ENCODE measurements around the gene FBXO27.
"Not testable (repeated sequence)": the region's sequence is repeated elsewhere in the genome, so short reads cannot be mapped to it uniquely, and the experiment has no call there.

The FBXO27 gene, protein sequence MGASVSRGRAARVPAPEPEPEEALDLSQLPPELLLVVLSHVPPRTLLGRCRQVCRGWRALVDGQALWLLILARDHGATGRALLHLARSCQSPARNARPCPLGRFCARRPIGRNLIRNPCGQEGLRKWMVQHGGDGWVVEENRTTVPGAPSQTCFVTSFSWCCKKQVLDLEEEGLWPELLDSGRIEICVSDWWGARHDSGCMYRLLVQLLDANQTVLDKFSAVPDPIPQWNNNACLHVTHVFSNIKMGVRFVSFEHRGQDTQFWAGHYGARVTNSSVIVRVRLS

DNA sequence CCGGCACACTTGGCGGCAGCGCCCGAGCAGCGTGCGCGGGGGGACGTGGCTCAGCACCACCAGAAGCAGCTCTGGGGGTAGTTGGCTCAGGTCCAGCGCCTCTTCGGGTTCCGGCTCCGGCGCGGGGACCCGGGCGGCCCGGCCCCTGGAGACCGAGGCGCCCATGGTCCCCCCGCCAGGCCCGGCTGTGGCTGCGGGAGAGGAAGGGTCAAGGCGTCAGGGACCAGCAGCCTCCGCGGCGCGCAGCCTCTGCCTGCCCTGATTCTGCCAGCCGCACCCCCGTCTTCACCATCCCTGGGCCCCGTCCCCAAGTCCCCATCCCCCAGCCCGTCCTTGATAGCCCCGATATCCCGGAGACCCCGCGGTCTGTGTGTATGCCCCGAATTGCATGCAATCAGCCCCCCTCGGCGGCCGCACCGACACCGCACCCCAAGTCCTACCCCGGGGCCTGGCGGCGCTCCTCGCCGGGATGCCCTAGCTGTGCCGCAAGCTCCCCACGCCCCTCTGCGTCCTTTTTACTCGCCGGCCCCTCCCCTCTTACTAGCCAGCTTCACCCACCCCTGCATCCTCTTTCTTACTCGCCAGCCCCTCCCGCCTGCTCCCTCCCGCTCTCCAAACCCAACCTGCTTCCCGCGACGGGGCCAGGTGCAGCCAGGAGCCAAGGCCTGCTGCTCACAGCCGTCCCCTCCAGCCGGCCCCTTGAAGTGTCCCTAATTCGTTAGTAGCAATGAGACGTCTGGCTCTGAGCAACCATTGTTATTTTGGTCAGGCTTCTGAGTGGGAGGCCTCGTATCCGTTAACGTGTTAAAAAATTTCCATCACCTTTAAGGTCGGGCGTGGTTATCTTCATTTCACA, at the start of gene FBXO27:
TSS of gene FBXO27 (minus strand) at position 487 of the 856 bp plus-strand sequence. CDS start at position 165, 322 bp downstream.
- no peak for DNase-seq

DNA sequence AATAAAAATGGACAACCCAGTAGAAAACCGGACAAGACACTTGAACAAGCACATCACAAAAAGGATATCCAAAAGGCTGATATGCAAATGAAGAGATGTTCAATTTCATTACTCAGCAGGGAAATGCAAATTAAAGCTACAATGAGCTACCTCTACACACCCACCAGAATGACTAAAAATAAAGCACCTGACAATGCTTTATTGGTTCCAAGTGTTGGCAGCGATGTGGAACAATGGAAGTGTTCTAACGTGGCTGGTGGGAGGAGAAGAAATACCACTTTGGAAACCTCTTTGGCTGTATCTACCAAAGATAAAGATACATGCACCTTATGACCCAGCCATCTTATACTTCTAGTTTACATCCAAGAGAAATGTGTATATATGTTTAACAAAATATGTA, 48.1 kb upstream of the FBXO27 start:
- no peak for DNase-seq

DNA sequence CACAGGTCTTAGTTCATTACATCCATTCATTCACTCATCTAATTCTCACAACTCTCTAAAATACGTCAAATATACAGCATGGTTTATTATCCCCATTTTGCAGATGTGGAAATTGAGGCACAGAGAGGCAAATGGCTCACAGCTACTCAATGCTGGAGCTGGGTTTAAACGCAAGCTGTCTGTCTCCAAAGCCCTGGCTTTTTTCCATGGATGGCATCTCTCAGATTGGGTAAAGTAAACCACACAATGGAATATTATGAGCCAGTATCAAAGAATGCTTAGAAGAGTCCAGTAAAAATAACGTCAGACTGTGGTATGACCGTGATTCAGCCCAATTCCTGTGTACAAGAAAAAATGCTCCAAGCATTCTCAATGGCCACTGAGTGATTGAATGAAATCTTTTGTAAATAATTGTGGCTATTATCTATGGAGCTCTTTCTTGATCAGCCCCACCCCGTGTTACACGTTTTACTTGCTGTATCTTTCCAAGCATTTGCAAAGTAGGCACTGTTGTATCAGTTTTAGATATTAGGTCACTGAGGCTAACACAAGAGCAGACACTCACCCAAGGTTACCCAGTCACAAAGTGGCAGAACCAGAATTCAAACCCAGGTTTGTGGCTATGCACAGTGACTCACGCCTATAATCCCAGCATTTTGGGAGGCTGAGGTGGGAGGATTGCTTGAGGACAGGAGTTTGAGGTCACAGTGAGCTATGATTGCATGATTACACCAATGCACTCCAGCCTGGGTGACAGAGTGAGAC, 46.3 kb upstream of the FBXO27 start:
- no peak for DNase-seq

DNA sequence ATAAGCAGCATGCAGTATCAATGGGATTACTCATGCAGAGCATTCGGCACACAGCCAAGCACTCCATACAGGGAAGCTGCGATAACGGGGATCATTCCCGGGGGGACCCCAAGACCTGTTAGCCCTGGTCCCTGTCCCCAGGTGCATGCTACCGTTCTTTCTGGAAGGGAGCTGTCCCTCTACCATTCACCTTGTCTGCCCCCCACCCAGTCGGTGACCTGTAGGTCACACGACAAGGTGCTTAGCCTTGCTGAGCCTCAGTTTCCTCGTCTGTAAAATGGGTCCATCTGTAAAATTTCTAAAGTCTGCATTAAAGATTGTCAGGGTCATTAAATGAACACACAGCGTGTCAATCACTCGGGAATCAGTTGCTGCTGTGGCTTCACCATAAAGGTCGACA, 45.0 kb upstream of the FBXO27 start:
- DNase-seq, result no peak

DNA sequence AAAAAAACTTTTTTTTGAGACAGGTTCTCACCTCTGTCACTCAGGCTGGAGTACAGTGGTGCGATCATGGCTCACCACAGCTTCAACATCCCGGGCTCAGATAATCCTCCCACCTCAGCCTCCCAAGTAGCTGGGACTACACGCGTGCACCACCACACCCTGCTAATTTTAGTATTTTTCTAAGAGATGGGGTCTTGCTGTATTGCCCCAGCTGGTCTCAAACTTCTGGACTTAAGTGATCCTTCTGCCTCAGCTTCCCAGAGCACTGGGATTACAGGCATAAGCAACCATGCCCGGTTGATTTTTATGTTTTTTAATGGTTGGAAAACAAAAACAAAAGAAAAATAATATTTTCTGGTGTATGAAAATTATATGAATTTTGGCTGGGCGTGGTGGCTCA, 42.6 kb upstream of the FBXO27 start:
- no peak for DNase-seq

DNA sequence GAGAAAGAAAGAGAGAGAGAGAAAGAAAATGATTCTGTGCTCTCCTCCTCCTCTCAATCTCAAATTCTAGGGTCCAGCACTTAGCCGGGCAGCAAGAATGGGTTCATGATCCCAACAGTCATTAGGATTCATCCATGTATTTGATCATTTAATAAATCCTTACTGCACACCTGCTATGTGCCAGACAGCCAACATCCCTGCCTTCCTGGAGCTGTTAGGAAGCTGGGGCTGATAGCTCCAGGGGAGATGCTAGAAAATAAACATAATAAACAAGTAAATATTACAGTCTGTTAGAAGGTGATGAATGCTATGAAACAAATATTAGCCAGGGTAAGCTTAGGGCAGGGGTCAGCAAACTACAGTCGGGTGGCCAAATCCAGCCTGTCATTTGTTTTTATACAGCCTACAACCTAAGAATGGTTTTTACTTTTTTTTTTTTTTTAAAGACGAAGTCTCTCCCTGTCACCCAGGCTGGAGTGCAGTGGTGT, 41.9 kb upstream of the FBXO27 start:
- no peak for DNase-seq

DNA sequence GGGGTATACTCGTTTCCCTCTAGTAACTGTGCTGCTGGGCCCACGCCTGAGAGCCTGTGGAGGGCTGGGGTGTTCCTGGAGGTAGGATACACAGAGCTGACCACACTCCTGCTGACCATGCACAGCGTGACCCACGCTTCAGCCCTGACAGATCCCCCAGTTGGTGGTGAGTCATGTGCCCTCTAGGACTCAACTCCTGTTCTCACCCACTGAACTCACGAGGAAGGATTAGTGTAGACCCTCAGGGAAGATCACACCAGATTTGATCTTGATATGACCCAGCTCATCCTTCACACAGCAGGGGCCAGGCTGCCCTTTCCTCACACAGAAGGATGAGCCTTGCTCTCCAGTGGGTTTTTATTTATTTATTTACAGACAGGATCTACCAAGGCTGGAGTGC, 38.5 kb upstream of the FBXO27 start:
- DNase-seq, result no peak

DNA sequence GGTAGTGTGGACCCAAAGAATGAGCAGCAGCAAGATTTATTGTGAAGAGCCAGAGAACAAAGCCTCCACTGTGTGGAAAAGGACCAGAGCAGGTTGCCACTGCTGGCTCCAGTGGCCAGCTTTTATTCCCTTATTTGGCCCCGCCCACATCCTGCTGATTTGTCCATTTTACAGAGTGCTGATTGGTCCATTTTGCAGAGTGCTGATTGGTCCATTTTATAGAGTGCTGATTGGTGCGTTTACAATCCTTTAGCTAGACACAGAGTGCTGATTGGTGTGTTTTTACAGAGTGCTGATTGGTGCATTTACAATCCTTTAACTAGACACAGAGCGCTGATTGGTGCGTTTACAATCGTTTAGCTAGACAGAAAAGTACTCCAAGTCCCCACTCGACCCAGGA, 35.9 kb upstream of the FBXO27 start:
- not testable (repeated sequence) for DNase-seq

DNA sequence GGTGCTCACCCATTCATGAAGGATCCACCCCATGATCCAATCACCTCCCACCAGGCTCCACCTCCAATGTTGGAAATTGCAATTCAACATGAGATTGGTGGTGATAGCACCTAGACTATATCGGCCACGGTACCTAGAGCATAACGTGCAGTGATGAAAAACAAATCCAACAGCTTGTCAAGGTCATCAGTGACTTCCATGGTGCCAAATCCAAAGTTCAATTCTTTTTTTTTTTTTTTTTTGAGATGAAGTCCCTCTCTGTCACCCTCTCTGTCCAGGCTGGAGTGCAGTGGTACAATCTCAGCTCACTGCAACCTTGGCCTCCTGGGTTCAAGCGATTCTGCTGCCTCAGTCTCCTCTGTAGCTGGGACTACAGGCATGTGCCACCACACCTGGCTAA, 34.8 kb upstream of the FBXO27 start:
- DNase-seq, result no peak

DNA sequence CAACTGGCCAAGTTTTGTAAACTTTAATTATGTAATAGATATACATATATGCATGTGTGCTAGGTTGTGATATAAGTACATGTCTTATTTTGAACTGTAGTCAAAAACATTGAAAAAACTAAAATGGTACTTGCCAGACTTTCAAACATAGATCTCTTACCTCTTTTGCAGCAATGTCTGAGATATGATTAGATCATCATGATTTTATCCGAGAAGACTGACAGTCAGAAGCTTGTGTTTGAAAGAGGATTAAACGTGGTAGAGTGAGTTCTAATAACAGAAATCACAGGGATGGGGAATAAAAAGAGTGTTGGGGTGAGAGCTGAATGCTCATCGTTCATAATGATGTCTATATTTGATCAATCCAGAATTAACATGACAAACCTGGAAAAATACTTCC, 33.6 kb upstream of the FBXO27 start:
- no peak for DNase-seq

DNA sequence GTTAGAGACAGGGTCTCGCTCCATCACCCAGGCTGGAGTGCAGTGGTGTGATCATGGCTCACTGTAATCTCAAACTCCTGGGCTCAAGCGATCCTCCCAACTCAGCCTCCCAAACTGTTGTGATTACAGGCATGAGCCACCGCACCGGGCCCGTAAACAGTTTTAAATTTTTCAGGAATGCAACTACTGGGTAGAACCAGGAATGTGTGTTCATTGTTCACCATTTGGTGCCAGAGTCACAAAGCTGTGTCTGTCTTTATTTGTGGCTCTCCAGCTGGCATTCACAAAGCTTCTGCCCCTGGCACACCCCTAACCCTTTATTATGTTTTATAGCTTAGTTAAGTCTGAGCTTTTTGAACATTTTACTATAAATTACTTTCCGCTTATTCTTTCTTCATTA, 32.1 kb upstream of the FBXO27 start:
- DNase-seq, result no peak

DNA sequence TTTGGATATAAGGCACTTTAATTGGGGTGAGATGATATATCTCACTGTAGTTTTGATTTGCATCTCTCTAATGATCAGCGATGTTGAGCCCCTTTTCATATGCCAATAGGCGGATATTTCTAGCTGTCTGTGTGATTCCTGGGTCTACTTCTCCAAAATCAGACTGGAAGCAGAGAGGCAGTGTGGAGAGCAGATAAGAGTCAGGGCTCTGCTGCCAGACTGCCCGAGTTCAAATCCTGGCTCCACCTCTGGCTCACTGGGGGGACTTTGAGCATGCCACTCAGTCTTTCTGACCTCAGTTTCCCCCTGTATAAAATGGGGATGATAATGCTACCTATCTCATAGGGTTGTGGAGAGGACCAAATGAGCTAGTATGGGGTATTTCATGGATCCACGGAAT, 27.8 kb upstream of the FBXO27 start:
- no peak for DNase-seq

DNA sequence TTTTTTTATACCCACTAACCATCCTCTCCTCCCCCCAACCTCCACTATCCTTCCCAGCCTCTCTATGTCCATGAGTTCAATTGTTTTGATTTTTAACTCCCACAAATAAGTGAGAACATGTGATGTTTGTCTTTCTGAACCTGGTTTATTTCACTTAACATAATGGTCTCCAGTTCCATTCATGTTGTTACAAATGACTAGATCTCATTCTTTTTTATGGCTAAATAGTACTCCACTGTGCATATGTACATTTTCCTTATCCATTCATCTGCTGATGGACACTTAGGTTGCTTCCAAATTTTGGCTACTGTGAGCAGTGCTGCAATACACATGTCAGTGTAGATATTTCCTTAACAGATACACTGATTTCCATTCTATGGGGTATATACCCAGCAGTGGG, 27.0 kb upstream of the FBXO27 start:
- DNase-seq, result no peak

DNA sequence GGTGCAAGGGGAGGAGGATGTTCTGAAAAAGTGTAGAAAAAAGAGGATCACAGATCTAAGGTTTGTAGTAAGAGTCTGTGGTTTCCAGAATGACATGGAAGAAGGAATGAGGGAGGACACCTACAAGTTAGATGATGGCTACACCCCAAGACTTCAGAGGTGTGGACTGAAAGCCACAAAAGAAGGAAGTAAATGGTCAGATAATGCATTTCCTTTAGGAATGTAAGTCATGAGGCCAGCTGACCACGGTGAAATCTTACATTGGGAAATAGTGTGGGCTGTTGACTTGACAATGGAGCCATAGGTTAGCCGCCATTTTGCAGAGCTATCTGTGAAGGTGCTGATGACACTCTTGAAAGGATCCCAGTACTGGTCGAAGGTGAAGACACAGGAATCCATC, 25.3 kb upstream of the FBXO27 start:
- no peak for DNase-seq

DNA sequence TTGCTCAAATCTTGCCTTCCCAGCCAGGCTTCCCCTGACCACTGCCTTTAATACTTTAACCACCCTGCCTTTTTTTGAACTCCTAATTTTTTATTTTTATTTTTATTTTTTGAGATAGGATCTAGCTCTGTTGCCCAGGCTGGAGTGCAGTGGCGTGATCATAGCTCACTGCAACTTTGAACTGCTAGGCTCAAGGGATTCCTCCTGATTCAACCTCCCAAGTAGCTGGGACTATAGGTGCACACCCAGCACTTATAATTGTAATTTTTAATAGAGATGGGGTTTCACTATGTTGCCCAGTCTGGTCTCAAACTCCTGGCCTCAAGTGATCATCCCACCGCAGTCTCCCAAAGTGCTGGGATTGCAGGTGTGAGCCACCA, 21.7 kb upstream of the FBXO27 start:
- DNase-seq, result no peak

DNA sequence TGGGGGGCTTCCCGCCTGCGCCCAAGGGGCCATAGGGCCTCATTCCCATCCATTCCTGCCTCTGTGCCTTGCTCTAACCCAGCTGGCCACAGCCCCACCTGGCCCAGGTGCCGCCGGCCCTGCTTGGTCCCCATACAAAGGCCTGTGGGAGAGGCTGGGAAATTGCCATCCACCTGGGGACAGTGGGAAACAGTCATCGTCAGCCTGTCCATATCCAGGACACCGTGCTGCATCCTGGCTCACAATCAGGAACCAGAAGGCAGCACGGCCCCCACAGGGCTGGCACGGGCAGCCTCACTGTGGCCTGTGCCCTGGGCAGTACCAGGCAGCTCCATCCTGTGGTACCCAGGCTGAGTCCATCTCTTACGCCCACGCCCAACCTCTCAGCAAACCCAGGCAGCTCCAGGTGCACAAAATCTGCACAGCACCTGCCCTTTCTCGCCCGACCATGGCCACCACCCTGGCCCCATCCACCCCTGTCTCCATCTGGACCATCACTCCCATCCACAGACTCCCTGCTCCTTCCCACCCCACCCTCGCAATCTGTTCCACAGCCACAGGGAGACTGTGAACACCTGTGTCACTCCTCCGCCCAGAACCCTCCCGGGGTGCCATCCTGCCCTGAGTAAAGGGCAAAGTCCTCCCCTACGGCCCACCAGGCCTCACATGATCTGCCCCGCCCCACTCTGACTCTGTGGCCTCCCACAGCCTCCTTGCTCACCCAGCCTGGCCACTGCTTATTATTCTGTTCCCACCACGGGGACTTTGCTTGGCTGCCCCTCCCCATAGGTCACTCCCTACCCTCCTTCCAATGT, 21.1 kb upstream of the FBXO27 start:
- no peak for DNase-seq

DNA sequence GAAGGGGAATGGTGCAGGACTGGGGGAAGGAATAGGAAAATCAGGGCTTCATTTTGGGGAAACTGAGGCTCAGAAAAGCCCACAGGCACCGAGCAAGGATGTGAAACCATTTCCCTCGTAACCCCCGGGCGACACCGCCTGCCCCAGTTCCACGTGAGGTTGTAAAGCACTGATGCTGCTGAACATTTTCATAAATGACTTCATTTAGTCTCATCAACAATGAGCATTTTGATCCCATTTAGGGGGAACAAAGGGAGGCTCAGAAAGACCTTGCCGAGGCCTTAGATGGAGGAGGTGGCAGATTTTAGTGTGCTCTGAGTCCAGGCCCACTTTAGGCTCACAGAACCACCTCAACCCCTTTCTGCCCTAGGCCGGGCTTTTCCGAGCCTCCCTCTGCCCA, 20.5 kb upstream of the FBXO27 start:
- no peak for DNase-seq

DNA sequence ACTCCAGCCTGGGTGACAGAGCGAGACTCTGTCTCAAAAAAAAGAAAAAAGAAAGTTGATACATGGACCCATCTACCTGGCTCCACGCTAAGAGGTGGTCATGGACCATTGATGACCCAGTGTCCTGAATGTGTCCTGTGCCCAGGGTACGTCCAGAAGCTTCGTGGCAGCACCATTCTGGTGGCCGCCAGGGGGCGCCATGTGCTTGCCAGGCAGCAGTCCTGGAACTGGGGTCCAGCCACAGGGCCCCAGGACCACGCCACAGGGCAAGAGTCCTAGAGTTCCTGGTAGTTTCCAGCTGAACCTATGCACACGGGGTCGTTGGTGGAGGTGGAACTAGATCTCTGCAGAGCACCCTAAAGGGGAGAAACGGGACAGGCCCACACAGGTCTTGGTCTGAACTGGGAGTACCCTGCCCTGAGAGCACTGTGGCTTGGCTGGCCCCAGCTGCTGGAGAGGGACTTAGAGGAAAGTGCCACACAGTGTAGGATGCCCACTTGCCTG, 19.9 kb upstream of the FBXO27 start:
- DNase-seq, result peak; percentile 50

DNA sequence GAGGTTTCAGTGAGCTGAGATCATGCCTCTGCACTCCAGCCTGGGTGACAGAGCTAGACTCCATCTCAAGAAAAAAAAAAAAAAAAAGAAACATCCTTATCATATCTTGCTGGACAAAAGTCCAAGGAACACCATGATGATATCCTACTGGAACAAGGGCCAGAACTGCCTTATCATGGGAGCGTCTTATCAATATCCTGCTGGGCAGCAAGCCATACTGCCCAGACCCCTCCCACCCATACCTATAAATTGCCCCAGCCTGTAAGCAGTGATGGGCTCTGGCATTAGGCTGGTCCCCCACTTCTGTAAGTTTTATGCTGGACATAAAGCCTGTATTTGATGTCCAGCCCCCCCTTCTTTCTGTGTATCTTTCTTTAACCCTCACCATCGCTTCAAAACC, 14.7 kb upstream of the FBXO27 start:
- DNase-seq, result no peak

DNA sequence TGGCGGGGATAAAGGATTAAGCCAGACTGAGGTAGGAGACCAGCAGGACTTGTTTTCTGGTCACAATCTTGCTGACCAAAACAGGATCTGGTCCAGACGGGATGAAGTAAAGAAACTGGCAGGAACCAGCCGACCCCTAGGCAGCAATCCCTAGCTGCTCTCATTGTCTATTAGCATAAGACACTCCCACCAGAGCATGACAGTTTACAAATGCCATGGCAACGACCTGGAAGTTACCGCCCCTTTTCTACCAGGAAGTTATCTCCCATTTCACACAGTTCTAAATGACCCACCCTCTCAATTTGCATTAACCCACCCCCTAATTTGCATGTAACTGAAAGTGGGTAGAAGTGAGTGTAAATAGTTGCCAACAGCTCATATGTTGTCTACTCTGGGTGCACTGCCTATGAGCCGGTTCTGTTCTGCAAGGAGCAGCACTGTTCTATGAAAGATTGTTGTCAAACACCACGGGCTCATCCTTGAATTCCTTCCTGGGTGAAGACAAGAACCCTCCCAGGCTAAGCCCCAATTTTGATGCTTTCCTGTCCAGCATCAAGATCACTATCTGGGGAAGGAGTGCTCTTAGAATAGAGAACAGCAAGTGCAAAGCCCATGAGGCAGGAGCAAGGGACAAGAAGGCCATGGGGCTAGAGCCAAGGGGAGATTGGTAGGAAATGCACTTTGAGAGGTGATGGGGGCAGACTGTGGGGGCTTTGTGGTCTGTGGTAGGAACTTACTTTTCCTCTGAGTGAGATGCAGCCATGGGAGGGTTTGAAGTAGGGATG, 13.9 kb upstream of the FBXO27 start:
- DNase-seq, result peak; percentile 15

DNA sequence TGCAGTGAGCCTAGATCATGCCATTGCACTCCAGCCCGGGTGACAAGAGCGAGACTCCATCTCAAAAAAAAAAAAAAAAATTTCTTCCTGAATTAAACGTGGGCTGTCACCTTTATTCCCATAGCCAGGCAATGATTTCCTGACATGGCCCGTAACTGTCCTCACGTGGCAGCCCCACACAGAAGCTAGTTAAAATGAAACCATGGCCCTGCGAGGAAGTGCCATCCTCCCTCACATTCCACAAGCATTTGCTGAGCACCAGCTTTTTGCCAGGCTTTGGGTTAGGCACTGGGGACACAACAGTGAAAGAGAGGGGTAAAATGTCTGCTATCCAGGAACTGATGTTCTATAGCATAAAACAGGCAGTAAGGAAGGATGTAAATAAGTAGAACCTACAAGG, 13.2 kb upstream of the FBXO27 start:
- DNase-seq, result no peak

DNA sequence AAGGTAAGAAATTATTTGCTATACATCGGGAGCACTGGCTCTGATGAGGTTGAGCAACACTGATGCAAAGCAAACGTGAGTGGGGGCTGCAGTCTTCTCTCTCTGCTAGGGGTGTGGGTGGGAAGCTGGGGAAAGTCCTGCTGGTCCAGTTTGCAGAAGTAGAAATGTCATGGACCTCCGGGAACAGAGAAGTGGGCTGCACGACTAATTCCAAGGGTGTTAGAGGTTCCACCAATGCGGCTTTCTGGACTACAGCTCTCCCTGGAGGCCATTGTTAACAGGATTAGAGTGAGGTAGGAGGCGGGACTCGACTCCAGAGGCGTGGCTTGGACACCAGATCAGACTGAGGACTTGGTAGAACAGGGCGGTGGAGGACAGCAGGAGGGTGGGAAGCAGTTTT, 5.7 kb upstream of the FBXO27 start:
- DNase-seq, result peak; percentile 69

All from inflammatory macrophage treated with lipopolysaccharide for 4 hours (primary cell).